ENCODE results near the gene ADCY5.
"Not testable (repeated sequence)": the region's sequence is repeated elsewhere in the genome, so short reads cannot be mapped to it uniquely, and the experiment has no call there.

The ADCY5 gene

GRCh38 chr3:123448536-123449101 lies at the start of gene ADCY5:
TSS of gene ADCY5 (minus strand) at chr3:123449090. CDS start at chr3:123448545, 545 bp downstream.
- no peak for DNase-seq (ENCODE audit: low read depth)

GRCh38 chr3:123493912-123494311 lies 45.0 kb upstream of the ADCY5 start:
- no peak for DNase-seq (ENCODE audit: low read depth)

DNA sequence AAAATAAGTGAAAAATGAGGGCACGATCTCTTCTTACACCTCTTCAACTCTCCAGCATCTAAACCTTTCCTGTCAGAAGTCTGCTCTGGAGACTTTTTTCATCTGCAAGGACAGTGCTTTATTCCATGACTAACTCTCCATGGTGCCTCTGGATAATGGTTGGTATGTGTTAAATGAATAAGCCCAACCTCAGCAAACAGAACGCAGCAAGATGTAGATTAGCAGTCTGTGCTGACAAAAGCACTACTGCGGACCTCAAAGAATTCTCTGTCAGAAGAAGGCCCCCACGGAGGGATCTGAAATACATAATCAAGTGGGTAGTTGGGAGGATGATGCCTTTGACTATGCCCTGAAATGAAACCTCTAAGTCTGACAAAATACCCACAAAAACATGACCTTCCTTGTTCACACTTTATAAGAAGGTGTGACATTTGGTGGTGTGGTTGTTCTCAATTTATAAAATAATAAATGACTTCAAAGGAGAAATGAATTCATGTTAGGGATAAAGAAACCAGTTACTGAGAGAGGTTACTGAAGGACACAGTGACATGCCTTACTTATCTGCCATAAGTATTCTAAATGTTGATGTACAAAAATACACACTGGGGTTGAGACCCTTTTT lies 43.2 kb upstream of the ADCY5 start:
- DNase-seq (ENCODE audit: low read depth), result no peak

GRCh38 chr3:123489400-123490004 lies 40.6 kb upstream of the ADCY5 start:
- peak; percentile 68 for DNase-seq (ENCODE audit: low read depth)

GRCh38 chr3:123488645-123489347 lies 39.9 kb upstream of the ADCY5 start:
- no peak for DNase-seq (ENCODE audit: low read depth)

DNA sequence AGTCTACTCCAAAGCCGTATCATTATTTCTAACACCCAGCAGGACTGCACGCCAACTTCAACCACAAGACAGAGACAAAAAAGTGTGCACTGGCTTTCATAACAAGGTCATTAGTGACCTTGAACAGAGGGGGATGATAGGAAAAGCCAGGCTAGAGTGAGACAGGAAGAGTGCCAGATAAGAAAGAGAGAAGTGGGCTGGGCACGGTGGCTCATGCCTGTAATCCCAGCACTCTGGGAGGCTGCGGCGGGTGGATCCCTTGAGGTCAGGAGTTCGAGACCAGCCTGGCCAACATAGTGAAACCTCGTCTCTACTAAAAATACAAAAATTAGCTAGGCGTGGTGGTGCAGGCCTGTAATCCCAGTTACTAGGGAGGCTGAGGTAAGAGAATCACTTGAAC lies 38.2 kb upstream of the ADCY5 start:
- DNase-seq (ENCODE audit: low read depth), result not testable (repeated sequence)

GRCh38 chr3:123486460-123486859 lies 37.6 kb upstream of the ADCY5 start:
- no peak for DNase-seq (ENCODE audit: low read depth)

- DNase-seq (ENCODE audit: low read depth), result no peak
These were observed 36.7 kb upstream of the ADCY5 start for GRCh38 chr3:123485551-123485950.

DNA sequence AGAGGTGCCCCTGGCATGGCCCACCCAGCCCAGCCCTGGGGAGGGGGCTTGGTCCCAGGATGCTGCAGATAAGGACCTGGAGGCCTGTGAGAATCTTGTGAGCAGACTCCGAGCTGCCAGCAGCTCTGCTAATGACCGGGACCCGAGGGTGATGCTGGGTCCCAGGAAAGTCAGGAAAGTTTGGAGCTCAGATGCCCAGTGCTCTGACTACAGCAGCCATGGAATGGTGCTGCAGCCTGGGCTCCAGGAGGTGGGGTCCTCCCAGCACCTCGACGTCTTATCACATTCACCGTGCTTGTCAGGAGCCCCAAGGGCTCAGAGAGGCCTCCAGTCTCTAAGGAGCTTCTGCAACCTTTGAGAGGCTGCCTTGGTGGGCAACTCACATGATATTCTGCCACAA lies 34.3 kb upstream of the ADCY5 start:
- no peak for DNase-seq (ENCODE audit: low read depth)

DNA sequence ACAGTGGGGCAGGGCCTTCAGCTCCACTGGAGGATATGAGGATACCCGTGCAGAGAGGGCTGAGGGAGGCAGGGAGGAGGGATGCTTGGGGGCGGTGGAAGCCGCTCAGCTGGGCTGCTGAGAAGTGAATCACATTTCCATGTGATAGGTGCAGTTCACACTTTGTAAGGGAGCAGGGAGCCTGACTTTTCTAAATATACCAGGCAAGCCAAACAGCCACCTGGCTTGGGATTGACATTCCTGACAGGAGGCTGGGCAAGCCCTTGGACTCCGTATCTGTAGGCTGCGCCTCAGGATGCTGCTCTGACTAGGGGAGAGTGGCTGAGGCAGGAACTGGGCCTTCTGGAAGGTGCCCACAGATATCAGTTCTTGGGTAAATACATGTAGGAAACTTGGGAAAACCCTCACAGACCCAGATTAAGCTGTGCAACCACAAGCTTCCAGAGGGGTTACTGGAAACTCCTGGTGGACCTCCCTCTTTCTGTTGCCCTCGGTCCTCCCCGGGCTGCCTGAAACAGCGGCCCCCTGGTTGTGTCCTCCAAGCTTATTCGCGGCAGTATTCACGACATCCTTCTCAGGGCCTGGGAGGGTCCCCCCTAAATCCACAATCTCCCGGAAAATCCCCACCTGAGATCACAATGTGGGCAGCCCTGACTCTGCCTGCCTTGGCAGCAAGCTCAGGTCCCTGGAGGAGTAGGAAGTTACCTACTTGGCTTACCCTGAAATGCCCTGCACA lies 33.0 kb upstream of the ADCY5 start:
- no peak for DNase-seq (ENCODE audit: low read depth)

- no peak for DNase-seq (ENCODE audit: low read depth)
These were observed 32.2 kb upstream of the ADCY5 start for GRCh38 chr3:123481071-123481470.

- no peak for DNase-seq (ENCODE audit: low read depth)
These were observed 31.5 kb upstream of the ADCY5 start for GRCh38 chr3:123480428-123480827.

DNA sequence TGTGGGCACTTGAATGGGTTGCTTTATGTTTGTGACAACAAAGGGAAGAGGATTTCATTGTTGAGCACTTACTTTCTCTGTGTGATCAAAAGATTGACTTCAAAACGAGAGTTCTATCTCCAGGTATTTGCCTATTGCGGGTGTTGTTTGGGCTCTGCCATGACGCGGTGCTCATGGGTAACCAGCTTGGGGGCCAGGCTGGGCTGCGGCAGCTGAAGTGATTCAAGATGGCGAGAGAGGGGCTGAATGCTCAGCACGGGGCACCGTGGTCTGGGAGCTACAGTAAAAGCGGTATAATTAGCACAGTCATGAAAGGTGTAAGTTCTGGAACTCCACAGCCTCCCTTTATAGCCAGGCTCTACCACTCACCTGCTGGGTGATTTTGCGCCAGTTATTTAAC lies 31.0 kb upstream of the ADCY5 start:
- no peak for DNase-seq (ENCODE audit: low read depth)

- no peak for DNase-seq (ENCODE audit: low read depth)
These were observed 29.4 kb upstream of the ADCY5 start for GRCh38 chr3:123478314-123478713.

- DNase-seq (ENCODE audit: low read depth), result no peak
These were observed 28.3 kb upstream of the ADCY5 start for GRCh38 chr3:123476967-123477750.

DNA sequence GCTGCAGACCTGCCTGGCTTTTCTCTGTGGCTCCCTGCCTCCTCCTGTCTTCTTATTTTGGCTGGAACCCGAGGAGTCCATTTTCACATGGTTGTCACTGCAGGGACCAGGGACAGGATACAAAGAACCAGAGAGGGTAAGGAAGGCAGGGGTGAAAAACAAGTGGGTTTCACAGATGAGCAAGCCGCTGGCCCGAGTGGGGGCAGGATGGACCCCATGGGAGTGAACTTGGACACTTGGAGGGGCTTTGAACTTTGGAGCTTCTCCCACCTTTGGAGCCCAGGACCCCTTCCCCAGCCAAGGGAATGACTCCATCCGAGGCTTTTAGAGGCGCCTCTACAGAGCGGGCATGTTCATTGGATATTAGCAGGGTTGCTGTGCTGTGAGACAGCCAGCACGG lies 26.9 kb upstream of the ADCY5 start:
- DNase-seq (ENCODE audit: low read depth), result no peak

GRCh38 chr3:123471106-123471505 lies 22.2 kb upstream of the ADCY5 start:
- no peak for DNase-seq (ENCODE audit: low read depth)

GRCh38 chr3:123469323-123469995 lies 20.6 kb upstream of the ADCY5 start:
- no peak for DNase-seq (ENCODE audit: low read depth)

DNA sequence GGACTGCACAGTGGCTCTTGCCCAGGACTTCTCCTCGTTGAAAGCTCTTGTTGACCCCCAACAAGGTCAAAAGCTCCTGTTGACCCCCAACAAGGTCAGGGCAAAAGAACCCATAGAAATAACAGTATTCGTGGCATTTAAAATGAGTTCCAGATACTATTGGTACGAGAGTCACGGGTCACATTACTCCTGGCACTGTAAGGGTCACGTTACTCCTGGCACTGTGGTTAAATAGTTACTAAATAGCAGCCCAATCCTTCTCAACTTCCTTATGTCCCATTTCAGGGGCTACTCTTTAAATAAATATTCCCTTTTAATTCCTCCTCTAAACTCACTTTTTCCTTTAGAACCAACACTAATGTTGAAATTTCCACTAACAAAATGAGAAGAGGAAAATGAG lies 18.2 kb upstream of the ADCY5 start:
- DNase-seq (ENCODE audit: low read depth), result no peak

DNA sequence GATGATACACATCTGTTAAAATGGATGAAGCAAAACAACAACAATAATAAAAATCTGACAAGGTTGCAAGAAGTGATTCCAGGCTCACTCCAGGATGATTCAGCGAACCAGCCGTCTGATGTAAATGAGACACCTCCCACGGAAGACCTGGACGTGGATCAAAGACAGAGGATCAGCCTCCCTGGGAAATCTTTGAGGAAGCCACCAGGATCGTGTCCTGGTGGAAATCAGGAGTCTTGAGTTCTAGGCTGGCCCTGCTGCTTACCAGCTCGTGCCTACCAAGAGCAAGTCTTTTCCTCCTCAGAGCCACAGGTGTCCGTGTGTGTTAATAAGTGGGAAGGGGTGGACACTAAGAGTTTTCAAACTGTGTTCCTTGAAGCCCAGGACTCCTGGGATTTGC lies 15.3 kb upstream of the ADCY5 start:
- no peak for DNase-seq (ENCODE audit: low read depth)

- no peak for DNase-seq (ENCODE audit: low read depth)
These were observed 11.0 kb upstream of the ADCY5 start for GRCh38 chr3:123459862-123460261.

All from ELR (cell line).